NCI-H345 (cell line): ENCODE data around the gene RASAL1.

Experiments used
- DNase-seq: peaks from one replicate; lab custom pipeline; 2025; lab: John Stamatoyannopoulos, UW

RASAL1 gene

GRCh38 chr12:113071135-113072112 is 64.1 kb downstream of the RASAL1 start:
- peak; percentile 92 for DNase-seq

GRCh38 chr12:113070117-113070906 is 65.2 kb downstream of the RASAL1 start:
- no peak for DNase-seq

- DNase-seq = no peak
Observed at GRCh38 chr12:113069751-113070116, 65.8 kb downstream of the RASAL1 start.

GRCh38 chr12:113069149-113069548 is 66.4 kb downstream of the RASAL1 start:
- DNase-seq = no peak

GRCh38 chr12:113067987-113068935 is 67.3 kb downstream of the RASAL1 start:
- no peak for DNase-seq

- no peak for DNase-seq
Observed at GRCh38 chr12:113066813-113067400, 68.7 kb downstream of the RASAL1 start.

- DNase-seq = no peak
Observed at GRCh38 chr12:113065126-113066007, 70.2 kb downstream of the RASAL1 start.

GRCh38 chr12:113064395-113065125 is 71.0 kb downstream of the RASAL1 start:
- peak; percentile 5 for DNase-seq

- DNase-seq = no peak
Observed at GRCh38 chr12:113063396-113064350, 71.9 kb downstream of the RASAL1 start.

- DNase-seq = no peak
Observed at GRCh38 chr12:113062502-113063395, 72.8 kb downstream of the RASAL1 start.

- DNase-seq = no peak
Observed at GRCh38 chr12:113061061-113061694, 74.4 kb downstream of the RASAL1 start.

GRCh38 chr12:113060336-113060960 is 75.1 kb downstream of the RASAL1 start:
- no peak for DNase-seq

- DNase-seq = no peak
Observed at GRCh38 chr12:113059071-113059595, 76.4 kb downstream of the RASAL1 start.

GRCh38 chr12:113058553-113058952 is 77.0 kb downstream of the RASAL1 start:
- no peak for DNase-seq

GRCh38 chr12:113057565-113058485 is 77.7 kb downstream of the RASAL1 start:
- DNase-seq = no peak
